Measurements from ENCODE around the gene SLC49A3.
"Not testable (repeated sequence)": the region's sequence is repeated elsewhere in the genome, so short reads cannot be mapped to it uniquely, and the experiment has no call there.

The SLC49A3 gene

DNA sequence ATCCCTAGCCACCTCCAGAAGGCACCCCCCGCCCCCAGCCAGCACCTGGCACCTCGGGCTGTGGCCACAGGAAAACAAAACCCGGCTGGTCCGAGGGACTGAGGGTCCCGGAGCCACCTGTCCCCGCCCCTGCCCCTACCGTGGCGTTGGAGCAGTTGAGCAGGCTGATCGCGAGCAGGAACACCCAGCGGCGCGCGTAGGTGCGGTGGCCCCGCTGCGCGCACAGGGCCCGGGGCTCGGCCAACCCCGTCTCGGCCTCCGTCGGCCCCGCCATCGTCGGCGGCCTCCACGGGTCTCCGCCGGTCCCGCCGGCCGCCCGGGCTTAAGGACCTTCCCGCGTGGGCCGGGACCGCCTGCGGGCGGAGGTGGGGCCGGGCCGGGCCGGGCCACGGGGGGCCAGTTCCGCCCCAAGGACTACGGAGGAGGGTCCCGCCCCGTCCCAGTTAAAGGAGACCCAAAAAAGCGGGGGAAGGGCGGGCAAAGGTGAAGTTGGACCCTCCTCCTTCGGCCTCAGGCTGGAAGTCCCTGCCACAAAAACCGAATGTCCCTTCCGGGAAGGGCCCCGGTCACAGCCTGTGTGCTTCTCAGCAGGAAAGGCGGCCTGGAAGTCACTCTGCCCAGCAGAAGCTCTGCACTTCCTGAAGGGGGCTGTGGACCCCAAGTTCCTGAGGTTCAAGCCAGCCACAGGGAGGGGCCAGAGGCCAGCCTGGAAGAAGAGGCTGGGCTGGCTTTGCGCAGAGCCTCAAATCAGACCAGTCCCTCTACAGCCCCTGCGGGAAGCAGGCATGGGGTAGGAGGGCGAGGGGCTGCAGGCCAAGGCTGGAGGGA is at the start of gene SLC49A3:
Gene SLC49A3 (minus strand): TSS at position 298 of the 828 bp plus-strand sequence. CDS start 24 bp downstream, at position 274.
- no peak for DNase-seq

DNA sequence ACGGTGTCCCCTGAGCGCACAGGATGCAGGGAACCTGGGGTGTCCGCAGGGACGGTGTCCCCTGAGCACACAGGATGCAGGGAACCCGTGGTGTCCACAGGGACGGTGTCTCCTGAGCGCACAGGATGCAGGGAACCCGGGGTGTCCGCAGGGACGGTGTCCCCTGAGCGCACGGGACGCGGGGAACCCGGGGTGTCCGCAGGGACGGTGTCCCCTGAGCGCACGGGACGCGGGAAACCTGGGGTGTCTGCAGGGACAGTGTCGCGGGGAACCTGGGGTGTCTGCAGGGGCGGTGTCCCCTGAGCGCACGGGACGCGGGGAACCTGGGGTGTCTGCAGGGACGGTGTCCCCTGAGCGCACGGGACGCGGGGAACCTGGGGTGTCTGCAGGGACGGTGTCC is 47.6 kb upstream of the SLC49A3 start:
- not testable (repeated sequence) for DNase-seq

DNA sequence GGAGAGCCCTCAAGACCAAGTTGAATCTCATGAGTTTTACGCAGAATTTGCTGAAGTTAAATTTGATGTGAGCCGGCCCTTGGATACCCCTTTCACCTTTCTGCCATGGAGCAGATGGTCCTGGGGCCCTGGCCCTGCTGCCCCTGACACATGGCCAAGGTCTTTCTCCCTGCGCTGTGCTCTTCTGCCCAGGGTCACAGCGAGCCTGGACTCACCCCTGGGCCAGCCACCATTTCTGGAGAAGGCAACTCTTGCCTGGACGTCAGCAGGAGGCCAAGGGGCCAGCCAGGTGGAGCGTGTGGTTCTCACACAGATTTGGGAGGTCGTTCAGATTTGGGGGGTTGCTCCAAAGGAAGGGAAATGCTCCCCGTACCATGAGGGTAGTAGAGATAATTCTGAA is 46.6 kb upstream of the SLC49A3 start:
- no peak for DNase-seq

DNA sequence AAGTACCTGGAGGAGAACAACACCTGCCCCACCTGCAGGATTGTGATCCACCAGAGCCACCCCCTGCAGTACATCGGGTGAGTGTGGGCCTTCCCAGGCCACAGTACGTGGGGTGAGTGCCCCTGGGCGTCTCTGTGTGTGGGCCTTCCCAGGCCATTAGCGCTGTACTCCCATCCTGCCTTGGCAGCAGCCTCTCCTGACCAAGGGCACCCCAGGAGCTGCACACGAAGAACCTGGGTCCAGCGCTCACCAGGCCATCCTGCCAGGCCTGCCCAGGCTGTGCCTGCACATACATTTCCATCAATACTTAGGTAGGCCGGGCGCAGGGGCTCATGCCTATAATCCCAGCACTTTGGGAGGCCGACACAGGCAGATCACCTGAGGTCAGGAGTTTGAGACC is 46.0 kb upstream of the SLC49A3 start:
- no peak for DNase-seq

DNA sequence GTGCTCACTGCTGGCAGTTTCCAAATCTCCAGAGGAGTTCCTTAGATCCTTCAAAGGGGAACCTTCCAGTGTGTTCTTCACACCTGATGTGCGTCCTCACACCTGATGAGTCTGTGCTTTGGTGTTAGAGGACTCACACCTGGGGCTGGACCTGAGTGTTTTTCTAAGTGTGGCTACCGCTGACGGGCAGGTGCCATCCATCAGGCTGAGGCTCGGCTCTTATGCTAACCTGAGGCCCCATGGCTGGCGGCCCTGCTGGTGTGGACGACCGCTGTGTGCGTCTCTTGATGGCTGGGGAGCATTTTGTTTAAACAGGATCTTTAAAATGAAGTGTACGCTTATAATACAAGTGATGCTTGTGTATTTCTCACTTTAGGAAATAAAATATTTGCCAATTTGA is 45.1 kb upstream of the SLC49A3 start:
- DNase-seq, result no peak

DNA sequence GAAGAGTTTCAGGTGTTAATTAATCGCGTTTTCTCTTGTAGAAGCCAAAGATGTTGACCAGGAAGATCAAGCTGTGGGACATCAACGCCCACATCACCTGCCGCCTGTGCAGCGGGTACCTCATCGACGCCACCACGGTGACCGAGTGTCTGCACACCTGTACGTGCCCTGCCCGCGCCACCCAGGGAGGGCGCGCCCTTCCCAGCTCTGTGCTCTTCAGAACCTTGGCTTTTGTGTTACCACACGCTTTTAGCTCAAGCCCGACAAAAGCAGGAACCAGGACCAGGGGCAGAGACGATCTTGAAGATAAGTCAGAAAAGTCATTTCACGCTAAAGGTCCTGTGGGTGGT is 44.7 kb upstream of the SLC49A3 start:
- DNase-seq, result no peak

DNA sequence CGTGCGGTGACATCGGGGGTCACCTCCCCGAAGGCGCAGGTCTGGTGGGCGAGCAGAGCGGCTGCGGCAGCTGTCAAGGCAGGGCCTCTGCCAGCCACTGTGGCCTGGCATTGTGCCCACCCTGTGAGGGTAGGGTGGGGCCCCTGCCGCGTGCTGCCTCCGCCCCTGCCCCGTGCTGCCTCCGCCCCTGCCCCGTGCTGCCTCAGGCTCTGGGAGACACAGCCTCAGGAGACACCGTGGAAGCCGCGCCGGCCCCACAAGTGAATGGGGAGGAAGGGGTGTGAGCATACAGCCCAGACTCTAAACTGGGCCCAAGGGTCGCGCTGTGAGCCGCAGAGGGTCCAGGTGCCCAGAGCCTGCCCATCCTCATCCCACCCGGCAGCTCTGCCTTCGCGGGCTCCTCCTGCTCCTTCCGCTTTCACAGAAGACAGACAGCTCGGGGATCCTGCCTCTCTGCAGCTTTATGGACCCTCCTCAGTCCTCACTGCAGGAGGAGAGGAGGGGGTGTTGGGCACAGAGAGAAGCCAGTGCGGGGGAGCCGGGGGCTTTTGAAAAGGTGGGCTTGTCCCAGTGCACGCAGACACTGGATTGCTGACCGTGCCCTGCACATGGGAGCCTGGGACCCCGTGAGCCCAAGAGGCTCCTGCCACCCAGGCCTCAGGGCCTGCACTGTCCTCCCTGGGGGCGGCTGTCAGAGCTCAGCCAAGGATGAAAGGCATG is 44.1 kb upstream of the SLC49A3 start:
- DNase-seq, result no peak

DNA sequence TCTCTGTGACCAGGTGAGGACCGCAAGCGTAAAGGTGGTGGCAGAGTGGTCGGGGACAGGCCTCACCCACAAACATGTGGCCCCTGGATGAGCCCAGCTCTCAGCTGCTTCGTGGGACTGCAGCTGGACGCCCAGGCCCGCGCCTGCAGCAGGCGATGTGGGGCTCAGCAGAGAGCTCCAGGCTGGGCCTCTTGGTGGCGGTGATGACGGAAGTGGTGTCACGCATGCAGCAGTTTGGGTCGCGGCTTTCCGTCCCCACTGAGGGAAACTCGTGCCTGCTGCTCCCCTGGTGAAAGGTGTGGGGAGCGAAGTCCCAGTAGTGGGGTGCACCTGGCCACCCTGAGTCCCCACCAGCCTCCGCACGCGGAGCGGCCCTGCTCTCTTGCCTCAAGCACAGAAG is 43.5 kb upstream of the SLC49A3 start:
- DNase-seq, result no peak

DNA sequence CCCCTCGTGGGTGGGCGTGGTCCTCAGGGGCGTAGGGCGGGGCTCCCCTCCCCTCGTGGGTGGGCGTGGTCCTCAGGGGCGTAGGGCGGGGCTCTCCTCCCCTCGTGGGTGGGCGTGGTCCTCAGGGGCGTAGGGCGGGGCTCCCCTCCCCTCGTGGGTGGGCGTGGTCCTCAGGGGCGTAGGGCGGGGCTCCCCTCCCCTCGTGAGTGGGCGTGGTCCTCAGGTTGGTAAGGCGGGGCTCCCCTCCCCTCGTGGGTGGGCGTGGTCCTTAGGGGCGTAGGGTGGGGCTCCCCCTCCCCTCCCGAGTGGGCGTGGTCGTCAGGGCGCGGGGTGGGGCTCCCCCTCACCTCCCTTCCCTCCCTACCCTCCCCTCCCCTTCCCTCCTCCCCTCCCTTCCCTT is 43.0 kb upstream of the SLC49A3 start:
- DNase-seq, result not testable (repeated sequence)

DNA sequence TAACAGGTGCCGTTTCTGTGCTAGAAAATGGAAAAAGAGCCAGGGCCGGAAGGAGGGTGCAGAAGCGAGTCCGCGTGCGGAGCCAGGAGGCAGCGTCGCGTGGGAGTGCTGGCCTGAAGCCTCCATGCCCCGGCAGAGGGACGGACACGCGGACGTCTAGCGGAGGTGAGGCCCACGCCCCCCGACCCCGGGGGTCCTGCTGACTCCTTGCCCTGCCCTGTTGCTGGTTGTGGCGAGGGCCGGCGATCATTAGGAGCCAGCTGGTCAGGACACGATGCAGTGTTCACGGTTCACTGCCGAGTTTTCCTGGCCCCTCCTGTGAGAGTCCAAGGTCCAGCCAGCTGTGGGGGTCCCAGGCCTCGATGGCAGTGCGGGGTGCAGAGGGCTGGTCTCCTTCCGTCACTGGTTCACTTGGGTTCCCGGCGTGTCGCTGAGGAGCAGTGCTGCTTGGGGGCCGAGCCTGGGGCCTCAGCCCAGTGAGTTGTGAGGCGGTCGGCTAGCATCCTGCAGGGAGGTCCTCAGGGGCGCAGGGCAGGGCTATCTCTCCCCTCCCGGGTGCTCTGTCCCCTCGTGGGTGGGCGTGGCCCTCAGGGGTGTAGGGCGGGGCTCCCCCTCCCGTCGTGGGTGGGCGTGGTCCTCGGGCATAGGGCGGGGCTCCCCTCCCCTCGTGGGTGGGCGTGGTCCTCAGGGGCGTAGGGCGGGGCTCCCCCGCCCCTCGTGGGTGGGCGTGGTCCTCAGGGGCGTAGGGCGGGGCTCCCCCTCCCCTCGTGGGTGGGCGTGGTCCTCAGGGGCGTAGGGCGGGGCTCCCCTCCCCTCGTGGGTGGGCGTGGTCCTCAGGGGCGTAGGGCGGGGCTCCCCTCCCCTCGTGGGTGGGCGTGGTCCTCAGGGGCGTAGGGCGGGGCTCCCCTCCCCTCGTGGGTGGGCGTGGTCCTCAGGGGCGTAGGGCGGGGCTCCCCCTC is 42.3 kb upstream of the SLC49A3 start:
- not testable (repeated sequence) for DNase-seq

DNA sequence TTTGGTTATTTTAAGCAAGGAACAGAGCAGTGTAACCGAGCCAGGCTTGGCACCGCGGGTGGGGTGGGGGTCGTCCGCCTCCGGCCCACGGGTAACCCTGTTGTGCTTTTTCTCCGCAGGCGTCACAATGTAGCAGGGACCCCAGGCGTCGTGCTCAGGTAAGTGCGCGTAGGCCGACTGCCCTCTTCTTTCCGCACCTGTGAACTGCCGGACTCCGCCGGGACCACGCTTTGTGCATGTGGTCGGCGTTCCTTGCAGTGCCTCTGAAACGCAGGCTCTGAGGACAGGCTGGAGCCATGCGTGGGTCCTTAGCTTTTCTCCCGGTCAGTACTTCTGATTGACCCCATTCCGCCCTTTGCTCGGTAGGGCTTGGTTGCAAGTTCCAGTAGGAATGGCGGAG is 41.6 kb upstream of the SLC49A3 start:
- no peak for DNase-seq

DNA sequence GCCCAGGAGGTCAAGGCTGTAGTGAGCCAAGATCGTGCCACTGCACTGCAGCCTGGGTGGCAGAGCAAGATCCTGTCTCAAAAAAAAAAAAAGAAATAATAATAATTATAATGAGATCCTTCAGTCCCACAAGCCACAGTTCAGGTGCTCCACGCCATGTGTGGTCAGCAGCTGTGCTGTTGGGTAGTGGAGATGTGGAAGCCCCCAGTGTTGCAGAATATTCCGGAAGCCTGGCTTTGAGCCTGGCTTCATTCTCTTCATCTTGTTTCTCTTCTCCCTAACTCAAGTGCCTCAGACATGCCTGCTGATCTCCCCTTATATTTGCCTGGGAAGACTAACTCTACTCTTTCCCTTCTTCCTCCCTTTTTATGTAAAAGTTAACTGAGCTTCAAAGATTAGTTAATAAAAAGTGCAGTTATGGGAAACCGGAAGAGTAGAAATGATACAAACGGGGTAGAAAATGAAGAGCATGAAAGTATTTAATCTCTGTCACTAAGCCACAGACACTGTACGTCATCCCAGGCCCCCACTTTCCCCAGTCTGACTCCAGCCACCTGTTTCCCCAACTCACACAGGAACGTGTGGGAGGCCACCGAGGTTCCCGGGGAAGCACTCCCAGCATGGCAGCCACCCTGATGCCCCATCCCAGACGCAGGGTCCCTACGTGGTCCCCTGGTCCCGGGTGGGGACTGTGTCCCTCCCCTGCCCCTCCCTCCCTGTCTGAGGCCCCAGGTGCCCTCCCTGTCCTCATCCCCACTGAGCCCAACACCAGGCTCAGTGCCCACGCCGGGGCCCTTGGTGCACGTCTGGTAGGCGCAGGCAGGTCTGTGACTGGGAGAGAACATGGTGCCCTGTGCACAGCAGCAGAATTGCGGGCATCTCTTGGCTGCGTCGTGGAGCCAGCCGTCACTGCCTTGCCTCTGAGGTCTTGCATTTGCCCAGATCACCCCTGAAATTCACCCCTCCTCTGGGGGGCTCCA is 40.7 kb upstream of the SLC49A3 start:
- no peak for DNase-seq

DNA sequence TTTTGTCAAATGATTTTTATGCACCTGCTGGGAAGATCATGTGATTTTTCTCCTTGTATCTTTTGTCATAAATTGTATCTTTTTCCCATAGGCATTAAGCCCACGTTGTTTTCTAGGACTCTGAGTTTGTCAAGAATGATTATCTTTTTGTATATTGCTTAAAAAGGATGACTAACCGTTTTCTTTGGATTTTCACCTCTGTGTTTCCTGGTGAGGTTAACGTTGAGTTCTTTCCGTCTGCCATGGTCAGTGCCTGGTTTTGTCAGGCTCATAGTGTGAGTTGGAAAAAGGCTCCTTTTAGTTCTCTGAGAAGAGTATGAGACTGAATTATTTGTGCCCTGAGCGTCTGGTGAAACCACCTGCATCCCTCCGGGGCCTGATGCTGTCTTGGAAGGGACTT is 38.6 kb upstream of the SLC49A3 start:
- no peak for DNase-seq

DNA sequence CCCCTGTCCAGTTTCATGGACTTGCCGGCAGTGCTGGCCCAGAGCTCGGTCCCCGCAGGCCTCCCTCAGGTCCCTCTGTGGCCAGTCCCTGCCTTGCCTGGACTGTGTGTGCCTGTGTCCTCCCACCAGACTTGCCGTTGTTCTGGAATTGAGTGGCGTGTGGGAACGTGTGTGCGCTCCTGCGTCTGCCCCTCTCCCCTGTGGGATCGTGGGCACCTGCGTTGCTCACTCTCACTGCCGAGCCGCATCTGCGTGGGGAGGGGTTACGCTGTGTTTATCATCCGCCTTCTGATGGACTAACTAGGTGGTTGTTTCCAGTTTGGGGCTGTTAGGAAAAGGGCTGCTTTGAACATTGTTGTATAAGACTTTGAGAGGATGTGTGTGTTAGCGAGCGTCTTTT is 37.9 kb upstream of the SLC49A3 start:
- DNase-seq, result no peak

DNA sequence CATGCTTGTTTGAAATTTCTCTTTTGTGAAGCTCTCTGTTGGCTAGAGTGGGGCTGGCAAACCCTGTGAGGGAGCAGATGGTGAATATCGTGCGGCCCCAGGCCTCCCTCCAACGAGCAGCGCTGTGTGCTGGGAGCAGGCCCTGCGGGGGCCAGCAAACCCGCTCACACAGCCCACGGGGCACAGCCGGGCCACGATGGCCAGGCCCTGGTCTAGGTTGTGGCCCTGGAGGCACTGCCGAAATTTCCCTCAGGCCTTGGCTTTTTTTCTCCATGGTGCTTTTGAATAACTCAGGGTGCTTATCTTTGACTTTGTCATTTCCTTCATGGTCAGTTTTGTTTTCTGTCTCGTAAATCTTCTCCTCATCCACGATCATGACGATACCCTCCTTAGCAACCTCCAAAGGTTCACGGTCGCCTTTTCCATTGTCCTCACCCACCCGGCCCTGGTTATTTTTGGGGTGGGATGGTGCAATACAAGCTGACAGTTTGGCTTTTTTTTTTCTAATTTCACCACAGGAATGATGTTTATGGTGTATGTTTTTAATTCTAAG is 37.4 kb upstream of the SLC49A3 start:
- no peak for DNase-seq

DNA sequence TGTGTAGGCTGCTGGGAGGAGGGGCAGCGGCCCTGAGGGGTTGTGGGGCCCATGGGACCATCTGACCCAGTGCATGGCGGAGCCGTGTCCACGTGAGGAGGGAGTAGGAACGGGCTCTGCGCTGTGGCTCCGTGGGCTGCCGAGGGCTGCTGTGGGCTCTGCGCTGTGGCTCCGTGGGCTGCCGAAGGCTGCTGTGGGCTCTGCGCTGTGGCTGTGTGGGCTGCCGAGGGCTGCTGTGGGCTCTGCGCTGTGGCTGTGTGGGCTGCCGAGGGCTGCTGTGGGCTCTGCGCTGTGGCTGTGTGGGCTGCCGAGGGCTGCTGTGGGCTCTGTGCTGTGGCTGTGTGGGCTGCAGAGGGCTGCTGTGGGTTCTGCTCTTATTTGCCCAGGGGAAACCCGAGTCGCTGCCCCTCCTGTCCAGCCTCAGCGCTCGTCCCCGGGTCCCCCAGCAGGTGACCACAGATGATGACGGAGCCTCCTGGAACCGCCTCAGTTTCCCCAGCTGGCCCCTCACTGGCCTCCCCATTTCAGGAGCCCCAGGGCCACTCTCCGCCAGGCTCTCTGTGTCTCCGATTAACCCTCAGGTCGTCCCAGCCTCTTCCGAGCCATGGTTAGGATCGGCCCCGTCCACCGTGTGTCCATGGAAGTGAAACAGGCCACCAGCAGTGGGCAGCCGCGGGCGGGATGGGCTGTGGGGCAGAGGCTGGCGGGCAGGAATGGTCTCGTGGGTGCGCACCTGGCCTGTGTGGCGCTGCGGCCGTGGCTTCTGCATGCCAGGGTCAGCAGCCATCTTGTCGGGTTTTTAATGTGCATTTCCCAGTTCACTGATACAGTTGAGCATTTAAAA is 36.7 kb upstream of the SLC49A3 start:
- DNase-seq, result no peak

DNA sequence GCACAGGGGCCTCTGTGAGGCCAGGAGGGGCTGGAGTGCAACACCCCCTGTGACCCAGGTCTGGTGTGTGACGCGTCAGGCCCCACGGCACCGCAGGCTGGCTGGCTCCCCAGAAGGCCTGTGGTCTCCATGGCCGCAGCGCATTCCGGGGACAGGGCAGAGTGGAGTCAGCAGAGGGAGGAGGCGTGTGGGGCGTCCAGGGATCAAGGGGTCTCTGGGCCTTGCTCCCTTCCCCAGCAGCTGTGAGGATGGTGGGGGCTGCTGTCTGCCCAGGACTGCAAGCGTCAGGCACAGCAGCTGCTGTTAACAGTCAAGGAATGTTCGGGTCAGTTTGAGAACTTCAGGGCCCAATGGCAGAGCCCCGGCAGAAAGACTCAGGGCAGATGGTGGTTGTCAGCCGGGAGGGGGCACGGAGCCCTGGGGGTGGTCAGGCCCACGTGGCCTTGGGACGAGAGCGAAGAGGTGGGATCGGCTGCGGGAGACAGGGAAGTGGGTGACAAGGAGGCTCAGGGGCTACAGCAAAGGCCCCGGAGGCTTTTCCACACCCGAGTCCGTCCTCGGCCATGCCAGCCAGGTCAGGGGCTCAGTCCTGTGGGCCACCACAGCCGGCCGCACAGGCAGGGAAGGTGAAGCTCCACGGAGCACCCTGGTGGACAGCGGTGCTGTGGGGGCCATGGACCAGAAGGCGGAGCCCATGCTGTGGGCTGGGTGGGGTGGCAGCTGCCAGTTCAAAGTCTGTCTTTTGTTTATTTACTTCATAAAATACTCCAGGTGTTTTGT is 35.0 kb upstream of the SLC49A3 start:
- no peak for DNase-seq

DNA sequence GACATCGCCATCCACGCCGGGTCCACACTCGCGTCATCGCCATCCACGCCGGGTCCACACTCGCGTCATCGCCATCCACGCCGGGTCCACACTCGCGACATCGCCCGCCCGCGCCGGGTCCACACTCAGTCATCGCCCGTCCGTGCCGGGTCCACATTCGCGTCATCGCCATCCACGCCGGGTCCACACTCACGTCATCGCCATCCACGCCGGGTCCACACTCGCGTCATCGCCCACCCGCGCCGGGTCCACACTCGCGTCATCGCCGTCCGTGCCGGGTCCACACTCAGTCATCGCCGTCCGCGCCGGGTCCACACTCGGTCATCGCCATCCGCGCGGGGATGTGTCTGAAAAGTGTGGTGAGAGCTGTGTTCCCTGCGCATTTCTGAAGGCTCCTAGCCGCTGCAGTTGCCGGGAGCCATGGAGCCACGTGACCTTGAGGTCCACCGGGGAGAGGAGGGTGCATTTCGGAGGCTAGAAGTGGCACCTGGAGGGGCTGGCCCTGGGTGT is 34.0 kb upstream of the SLC49A3 start:
- DNase-seq, result no peak

DNA sequence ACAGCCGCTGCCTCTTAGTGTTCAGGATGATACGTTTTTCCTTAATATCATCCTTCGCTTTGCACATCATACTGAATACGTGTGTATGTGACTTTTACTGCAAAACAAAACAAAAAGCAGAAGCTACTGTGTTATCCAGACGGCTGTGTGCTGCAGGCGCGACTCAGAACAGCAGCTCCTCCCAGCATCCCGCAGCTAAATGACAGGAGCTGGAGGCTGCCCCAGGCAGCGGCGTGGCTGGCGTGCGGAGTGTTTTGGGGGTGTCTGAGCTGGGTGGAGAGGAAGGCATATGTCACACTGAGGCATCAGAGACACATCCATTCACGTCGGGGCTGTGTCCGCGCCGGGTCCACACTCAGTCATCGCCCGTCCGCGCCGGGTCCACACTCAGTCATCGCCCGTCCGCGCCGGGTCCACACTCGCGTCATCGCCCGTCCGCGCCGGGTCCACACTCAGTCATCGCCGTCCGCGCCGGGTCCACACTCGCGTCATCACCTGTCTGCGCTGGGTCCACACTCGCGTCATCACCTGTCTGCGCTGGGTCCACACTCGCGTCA is 33.3 kb upstream of the SLC49A3 start:
- DNase-seq, result no peak
